ENCODE data around the gene C20orf141.

- TF ChIP-seq SREBF2 (IDR thresholded peaks at IDR 0.05; ENCODE audit: low read length) (no peak), CTCF (IDR thresholded peaks at IDR 0.05 in 2 of 3, conservative IDR thresholded peaks at IDR 0.05 in 1 of 3; ENCODE audit: control insufficient read depth in 2 of 3, extremely low read depth in 1 of 3, insufficient read depth in 1 of 3, low read depth in 3 of 3, low read length in 3 of 3) (no peak)
- TF ChIP-seq, protein P1, sequence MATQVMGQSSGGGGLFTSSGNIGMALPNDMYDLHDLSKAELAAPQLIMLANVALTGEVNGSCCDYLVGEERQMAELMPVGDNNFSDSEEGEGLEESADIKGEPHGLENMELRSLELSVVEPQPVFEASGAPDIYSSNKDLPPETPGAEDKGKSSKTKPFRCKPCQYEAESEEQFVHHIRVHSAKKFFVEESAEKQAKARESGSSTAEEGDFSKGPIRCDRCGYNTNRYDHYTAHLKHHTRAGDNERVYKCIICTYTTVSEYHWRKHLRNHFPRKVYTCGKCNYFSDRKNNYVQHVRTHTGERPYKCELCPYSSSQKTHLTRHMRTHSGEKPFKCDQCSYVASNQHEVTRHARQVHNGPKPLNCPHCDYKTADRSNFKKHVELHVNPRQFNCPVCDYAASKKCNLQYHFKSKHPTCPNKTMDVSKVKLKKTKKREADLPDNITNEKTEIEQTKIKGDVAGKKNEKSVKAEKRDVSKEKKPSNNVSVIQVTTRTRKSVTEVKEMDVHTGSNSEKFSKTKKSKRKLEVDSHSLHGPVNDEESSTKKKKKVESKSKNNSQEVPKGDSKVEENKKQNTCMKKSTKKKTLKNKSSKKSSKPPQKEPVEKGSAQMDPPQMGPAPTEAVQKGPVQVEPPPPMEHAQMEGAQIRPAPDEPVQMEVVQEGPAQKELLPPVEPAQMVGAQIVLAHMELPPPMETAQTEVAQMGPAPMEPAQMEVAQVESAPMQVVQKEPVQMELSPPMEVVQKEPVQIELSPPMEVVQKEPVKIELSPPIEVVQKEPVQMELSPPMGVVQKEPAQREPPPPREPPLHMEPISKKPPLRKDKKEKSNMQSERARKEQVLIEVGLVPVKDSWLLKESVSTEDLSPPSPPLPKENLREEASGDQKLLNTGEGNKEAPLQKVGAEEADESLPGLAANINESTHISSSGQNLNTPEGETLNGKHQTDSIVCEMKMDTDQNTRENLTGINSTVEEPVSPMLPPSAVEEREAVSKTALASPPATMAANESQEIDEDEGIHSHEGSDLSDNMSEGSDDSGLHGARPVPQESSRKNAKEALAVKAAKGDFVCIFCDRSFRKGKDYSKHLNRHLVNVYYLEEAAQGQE (IDR thresholded peaks at IDR 0.05; ENCODE audit: low read depth, low read length), result no peak
These were observed 584 bp downstream of the C20orf141 start for GRCh38 chr20:2815242-2815900.
